Measurements from ENCODE around the gene SCNN1A. TPM values are rescaled to one million over a fixed set of nuclear protein-coding genes. Genes with fewer than 3 reads are reported as not detected.

The SCNN1A gene
- total RNA-seq, result 100 to 1,000 TPM in 3 of 4 donors, 10 to 100 TPM in 1; 88.9 to 266 (median 111) TPM

DNA sequence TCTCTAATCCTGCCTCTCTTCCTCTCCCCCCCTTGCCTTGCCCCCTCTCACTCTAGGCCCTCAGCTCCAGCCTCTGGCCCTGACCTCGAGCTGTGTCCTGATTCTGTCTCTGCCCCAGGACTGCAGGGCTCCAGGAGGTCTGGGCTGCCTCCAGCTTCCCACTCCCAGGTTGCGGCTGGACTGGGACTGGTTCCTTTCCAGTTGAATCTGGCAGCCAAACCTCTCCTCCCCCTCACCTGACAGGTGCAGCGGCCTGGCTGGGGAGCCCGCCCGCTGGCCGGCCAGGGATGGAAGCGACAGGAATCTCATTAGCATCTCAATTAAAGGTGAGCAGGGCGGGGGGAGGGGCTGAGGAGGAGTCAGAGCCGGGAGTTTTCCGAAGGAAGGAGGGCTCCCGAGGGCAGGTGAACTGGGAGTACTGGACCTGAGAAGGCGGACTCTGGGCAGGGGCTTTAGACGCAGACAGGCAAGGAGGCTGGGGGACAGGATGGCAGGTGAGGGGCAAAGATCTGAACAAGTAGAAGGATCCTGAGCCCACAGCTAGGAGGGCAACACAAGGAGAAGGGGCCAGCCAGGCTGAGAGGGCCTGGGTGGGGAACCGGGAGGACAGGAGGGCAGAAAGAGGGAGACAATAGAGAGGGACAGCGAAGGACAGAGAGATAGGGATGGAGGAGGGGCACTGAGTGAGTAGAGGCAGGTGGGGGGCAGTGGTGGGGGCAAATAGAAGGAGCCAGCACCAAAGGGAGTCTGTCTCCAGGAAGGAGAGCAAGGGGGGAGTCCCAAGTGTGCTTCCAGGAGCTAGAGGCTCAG, at the start of gene SCNN1A:
Gene SCNN1A (minus strand): TSS at position 295 of the 810 bp plus-strand sequence. CDS start 780 bp downstream, outside the sequence.
- WGBS, 2 donors, result 55% methylated on average over 5 to 8 of the region's 15 CpGs

GRCh38 chr12:6424866-6425265, 49.5 kb upstream of the SCNN1A start:
- H3K4me1 ChIP-seq, result peaks cover 8 to 28% (median 11%) of the 10 kb centered on the region in 3 donors
- 80 to 86% methylated on average over 6 to 7 of the region's 8 CpGs for WGBS, 2 donors
- intact Hi-C loops (cut with DNase I), result loop anchor here (5.0 kb wide), 2 partner anchors 37 to 112 kb away; no protein-coding TSS in a partner anchor
- no peak for DNase-seq
- TF ChIP-seq, protein P1, sequence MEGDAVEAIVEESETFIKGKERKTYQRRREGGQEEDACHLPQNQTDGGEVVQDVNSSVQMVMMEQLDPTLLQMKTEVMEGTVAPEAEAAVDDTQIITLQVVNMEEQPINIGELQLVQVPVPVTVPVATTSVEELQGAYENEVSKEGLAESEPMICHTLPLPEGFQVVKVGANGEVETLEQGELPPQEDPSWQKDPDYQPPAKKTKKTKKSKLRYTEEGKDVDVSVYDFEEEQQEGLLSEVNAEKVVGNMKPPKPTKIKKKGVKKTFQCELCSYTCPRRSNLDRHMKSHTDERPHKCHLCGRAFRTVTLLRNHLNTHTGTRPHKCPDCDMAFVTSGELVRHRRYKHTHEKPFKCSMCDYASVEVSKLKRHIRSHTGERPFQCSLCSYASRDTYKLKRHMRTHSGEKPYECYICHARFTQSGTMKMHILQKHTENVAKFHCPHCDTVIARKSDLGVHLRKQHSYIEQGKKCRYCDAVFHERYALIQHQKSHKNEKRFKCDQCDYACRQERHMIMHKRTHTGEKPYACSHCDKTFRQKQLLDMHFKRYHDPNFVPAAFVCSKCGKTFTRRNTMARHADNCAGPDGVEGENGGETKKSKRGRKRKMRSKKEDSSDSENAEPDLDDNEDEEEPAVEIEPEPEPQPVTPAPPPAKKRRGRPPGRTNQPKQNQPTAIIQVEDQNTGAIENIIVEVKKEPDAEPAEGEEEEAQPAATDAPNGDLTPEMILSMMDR (IDR thresholded peaks at IDR 0.05), result no peak
- H3K4me3 ChIP-seq, result no peak overlapping the region
- H3K36me3 ChIP-seq, result no peaks in the 10 kb centered on the region
- no peaks in the 10 kb centered on the region for H3K27me3 ChIP-seq
- H3K9me3 ChIP-seq, result no peaks in the 10 kb centered on the region
- no peak overlapping the region for H3K27ac ChIP-seq

More for the DNA sequence above, at the start of gene SCNN1A:
- Histone ChIP-seq H3K27ac (peak within 1 kb of the TSS; percentile 91 to 95 (median 93)), H3K27me3 (no peaks in the 10 kb centered on the region), H3K9me3 (no peaks in the 10 kb centered on the region), H3K36me3 (no peaks in the 10 kb centered on the region), H3K4me1 (peaks cover 43 to 100% (median 63%) of the 10 kb centered on the region in 3 donors), H3K4me3 (peak within 1 kb of the TSS; percentile 36 to 64 (median 45))
- intact Hi-C loops (cut with DNase I), result loop anchor here (5.0 kb wide), 1 partner anchor 38 kb away; no protein-coding TSS in a partner anchor
- TF ChIP-seq POLR2A (IDR thresholded peaks at IDR 0.05), result peak in 3 of 4 donors; percentile 28 to 78 (median 45)
- TF ChIP-seq, protein P1 (IDR thresholded peaks at IDR 0.05), result peak in 1 of 6 experiments; percentile 5
- DNase-seq, result no peak

DNA sequence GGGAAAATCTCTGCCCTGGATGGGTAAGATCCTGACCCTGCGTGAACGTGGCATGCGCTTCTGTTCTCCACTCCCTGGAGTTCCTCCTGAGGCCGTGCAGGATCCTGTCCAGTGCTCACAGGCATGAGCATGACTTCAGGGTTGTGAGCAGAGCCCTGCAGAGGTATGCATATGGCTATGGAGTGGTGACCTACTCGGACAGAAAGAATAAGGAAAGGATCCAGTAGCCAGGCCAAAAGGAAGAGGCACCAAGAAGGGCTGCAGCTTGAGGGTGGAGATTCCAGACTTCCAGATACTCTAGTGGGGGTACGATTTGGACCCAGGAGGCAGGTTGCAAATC, 48.6 kb upstream of the SCNN1A start:
- Histone ChIP-seq H3K4me1 (peaks cover 7 to 30% (median 9%) of the 10 kb centered on the region in 3 donors), H3K36me3 (no peaks in the 10 kb centered on the region), H3K4me3 (no peak overlapping the region), H3K9me3 (no peaks in the 10 kb centered on the region), H3K27ac (peak overlapping the region in 2 of 4 donors; percentile 10 to 13), H3K27me3 (no peaks in the 10 kb centered on the region)
- intact Hi-C loops (cut with DNase I), result no loop called here
- TF ChIP-seq, protein P1 (IDR thresholded peaks at IDR 0.05), result no peak
- WGBS, 2 donors, result 38 to 75% methylated on average over 2 to 4 of the region's 6 CpGs
- no peak for DNase-seq

DNA sequence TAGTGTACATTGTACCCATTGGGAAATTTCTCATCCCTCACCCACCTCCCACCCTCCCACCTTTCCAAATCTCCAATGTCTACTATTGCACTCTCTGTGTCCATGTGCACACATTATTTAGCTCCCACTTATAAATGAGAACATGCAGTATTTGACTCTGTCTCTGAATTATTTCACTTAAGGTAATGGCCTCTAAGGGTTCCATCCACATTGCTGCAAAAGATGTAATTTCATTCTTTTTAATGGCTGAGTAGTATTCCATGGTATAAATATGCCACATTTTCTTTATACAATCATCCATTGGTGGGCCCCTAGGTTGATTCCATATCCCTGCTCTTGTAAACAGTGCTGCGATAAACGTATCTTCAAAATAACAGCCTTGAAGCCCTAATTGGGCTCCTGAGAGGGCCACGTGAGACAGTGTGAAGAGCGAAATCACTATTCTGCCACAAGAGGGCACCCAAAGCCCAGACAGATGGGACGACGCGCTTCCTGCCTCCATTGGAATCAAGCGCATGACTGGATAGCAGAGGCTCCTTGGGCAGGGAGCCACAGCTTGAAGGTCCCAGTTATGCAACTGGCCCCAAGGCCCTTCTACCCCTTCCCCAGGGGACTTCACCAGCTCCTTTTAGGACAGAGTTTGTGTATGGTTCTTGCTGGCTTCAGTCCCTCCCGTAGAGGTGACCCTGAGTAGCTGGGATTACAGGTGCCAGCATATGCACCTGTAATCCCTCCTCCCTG, 48.1 kb upstream of the SCNN1A start:
- Histone ChIP-seq H3K27ac (peak overlapping the region in 2 of 4 donors; percentile 10 to 13), H3K4me1 (peaks cover 7 to 30% (median 9%) of the 10 kb centered on the region in 3 donors), H3K36me3 (no peaks in the 10 kb centered on the region), H3K4me3 (no peak overlapping the region), H3K9me3 (no peaks in the 10 kb centered on the region), H3K27me3 (no peaks in the 10 kb centered on the region)
- intact Hi-C loops (cut with DNase I), result no loop called here
- 0 to 3% methylated on average over 8 of the region's 9 CpGs for WGBS, 2 donors
- DNase-seq, result no peak
- no peak for TF ChIP-seq POLR2A (IDR thresholded peaks at IDR 0.05)
- TF ChIP-seq, protein P1 (IDR thresholded peaks at IDR 0.05), result peak; percentile 86 to 96 (median 92)

DNA sequence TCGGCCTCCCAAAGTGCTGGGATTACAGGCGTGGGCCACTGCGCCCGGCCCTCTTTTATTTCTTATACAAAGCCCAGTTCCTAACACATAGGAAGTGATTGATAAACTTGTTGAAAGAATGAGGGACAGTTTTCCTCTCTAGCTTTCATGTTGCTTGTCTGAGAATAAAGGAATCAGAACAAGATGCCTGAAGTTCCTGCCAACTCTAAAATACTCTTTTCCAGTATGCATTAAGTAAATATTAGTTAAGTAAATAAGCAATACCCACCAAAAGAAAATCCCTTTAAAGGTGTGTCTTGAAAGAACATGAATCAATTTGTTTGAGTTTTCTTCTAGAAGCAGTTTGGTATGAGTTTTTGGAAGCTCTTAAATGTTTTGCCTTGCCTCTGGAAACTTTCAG, 45.0 kb upstream of the SCNN1A start:
- no peak for DNase-seq
- peaks cover 0 to 13% (median 0%) of the 10 kb centered on the region in 3 donors for H3K36me3 ChIP-seq
- no peaks in the 10 kb centered on the region for H3K27me3 ChIP-seq
- TF ChIP-seq, protein P1 (IDR thresholded peaks at IDR 0.05), result no peak
- TF ChIP-seq POLR2A (IDR thresholded peaks at IDR 0.05), result no peak
- no peak overlapping the region for H3K4me3 ChIP-seq
- H3K27ac ChIP-seq, result peak overlapping the region in 3 of 4 donors; percentile 2 to 35 (median 21)
- peaks cover 7 to 30% (median 9%) of the 10 kb centered on the region in 3 donors for H3K4me1 ChIP-seq
- WGBS, 2 donors, result 0 to 22% methylated on average over 1 to 4 of the region's 4 CpGs
- no peaks in the 10 kb centered on the region for H3K9me3 ChIP-seq
- intact Hi-C loops (cut with DNase I), result no loop called here
